ENCODE data around the gene GALNT13.

DNA sequence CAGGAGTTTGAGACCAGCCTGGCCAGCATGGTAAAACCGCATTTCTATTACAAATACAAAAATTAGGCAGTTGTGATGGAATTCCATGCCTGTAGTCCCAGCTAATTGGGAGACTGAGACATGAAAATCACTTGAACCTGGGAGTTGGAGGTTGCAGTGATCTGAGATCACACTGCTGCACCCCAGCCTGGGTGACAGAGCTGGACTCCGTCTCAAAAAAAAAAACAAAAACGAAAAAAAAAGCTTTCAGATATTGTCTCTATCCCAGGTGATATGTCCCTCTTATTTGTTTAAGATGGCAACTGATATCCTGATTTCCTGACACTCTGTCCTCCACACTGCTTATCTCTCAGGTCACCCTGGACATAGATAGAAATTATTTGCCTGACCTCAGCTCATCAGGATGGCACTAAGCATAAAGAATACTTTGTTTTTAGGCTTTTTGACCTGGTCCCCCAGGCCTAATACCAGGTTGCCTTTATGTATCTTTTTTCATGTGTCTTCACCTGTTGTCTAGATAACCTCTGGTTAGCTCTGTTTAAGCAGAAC, 531.6 kb downstream of the GALNT13 start:
- TF ChIP-seq, protein P1, sequence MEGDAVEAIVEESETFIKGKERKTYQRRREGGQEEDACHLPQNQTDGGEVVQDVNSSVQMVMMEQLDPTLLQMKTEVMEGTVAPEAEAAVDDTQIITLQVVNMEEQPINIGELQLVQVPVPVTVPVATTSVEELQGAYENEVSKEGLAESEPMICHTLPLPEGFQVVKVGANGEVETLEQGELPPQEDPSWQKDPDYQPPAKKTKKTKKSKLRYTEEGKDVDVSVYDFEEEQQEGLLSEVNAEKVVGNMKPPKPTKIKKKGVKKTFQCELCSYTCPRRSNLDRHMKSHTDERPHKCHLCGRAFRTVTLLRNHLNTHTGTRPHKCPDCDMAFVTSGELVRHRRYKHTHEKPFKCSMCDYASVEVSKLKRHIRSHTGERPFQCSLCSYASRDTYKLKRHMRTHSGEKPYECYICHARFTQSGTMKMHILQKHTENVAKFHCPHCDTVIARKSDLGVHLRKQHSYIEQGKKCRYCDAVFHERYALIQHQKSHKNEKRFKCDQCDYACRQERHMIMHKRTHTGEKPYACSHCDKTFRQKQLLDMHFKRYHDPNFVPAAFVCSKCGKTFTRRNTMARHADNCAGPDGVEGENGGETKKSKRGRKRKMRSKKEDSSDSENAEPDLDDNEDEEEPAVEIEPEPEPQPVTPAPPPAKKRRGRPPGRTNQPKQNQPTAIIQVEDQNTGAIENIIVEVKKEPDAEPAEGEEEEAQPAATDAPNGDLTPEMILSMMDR (IDR thresholded peaks at IDR 0.05; ENCODE audit: low read depth, low read length): no peak
- no peak for TF ChIP-seq EZH2phosphoT487 (IDR thresholded peaks at IDR 0.05; ENCODE audit: low read depth)

Data from OCI-LY3 (cell line).